Activated CD8-positive, alpha-beta memory T cell treated with anti-CD3 and anti-CD28 coated beads, Interleukin-2, amount 50 U/mL, for 48 hours (primary cell): ENCODE data around the gene FAM210A.
A peak's percentile ranks its signal among the peaks of the same experiment; 100 is the strongest.

ENCODE experiments used
- DNase-seq: peaks from one replicate; pipeline ENCODE4 v3.0.0-alpha.2; 2020

The FAM210A gene

DNA sequence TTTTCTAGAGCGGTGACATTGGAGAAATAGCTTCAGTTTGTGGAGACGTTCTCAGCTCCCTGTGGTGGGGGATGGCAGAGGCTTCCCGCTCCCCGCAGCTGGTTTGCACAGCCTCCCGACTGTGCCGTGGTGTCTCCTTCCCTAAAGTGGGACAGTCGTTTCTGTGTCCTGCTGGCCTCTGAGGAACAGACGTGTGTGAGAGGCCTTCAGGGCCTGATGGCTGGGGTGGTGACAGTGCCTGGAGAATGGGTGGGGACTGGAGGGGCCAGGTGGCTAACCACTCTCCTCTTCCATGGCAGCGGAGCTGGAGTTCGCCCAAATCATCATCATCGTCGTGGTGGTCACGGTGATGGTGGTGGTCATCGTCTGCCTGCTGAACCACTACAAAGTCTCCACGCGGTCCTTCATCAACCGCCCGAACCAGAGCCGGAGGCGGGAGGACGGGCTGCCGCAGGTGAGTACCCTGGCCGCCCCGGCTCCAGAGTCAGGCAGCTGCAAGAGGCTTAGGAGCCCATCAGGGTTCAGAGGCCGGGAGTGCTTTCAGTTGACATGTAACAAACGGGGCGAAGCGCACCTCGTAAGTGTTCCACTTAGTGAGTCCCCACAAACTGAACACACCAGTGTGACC lies 105.4 kb downstream of the FAM210A start:
- DNase-seq = no peak

- no peak for DNase-seq
Observed at GRCh38 chr18:13620206-13620672, 106.1 kb downstream of the FAM210A start.

DNA sequence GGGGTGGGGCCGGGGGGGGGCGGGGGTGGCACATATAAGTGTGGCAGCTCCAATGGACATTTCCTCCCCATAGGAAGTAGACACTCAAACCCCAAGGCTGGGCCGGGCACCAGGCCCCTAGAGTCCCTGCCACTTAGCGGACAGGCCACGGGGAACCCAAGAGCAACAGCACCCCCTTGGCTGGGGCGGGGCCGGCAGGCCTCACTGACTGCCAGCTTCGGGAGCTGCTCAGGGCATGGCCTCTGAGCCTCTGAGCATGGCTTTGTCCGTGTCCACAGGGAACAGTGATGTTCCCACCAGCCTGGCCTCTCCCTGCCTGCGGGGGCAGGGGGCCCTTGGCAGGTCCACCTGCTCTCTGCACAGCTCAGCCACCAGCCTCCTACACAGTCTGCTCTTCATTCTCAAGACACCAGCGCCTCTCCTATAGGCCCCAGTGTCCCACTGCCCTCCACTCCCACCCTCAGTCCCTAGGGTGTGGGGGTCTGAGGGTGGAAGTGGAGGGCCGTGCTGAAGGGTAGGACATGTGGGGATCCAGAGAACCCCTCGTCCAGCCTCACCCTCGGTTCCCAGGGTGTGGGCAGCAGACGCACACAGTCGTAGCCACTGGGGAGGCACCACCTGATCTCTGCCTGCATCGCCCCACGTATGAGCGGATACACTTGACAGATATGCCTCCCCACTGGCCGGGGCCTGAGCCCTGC lies 106.7 kb downstream of the FAM210A start:
- no peak for DNase-seq

- DNase-seq = no peak
Observed at GRCh38 chr18:13618760-13619438, 107.5 kb downstream of the FAM210A start.

GRCh38 chr18:13617826-13618515 lies 108.4 kb downstream of the FAM210A start:
- DNase-seq = no peak

GRCh38 chr18:13616525-13617035 lies 109.8 kb downstream of the FAM210A start:
- DNase-seq = no peak

DNA sequence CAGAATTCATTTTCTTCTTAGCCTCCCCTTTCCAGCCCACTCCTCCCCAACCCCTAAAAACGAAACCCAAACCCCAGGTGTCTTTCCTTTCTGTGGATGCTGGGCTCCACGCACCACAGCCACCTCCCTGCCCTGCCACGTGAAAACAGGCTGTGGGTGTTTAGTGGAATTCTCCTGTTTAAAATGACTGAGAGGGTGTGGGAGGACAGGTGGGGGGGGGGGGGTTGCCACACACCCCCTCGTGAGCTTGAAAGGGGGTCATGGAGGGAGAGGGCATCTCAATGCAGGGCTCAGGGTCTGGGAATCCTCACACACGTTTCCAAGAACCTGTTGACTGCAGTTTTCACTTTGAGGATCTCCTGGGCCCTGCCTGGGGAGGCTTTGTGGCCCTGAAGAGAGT lies 110.3 kb downstream of the FAM210A start:
- DNase-seq = no peak

GRCh38 chr18:13615432-13615861 lies 110.9 kb downstream of the FAM210A start:
- DNase-seq = no peak

DNA sequence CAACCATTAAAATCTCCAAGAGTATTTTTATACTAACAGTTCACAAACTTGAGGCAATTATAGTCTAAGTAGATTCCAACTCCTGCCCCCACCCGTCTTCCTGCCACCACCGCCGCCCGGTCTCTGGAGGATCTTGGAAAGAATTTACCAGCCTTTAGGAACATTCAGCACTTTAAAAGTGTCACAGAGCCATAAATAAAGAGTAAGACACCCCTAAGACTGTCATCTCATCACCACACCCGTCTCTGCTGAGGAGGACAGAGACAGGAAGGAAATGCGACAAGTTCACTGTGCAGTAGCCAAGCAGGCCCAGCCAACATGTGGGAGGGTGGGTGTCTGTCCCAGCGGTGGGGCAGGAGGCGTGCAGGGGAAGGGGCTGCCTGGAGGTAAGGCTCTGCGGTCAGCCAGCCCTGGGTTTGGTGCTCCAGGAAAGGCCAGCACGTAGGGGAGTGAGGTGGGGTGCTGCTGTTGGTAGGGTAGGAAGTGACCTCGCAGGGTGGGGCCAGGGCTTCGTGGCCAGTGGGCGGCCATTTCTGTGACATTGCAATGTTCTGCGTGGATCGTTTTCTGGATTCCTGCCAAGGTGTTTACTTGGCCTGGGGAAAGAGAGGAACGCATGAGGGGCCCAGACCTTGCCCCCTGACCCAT lies 111.6 kb downstream of the FAM210A start:
- peak; percentile 72 for DNase-seq

DNA sequence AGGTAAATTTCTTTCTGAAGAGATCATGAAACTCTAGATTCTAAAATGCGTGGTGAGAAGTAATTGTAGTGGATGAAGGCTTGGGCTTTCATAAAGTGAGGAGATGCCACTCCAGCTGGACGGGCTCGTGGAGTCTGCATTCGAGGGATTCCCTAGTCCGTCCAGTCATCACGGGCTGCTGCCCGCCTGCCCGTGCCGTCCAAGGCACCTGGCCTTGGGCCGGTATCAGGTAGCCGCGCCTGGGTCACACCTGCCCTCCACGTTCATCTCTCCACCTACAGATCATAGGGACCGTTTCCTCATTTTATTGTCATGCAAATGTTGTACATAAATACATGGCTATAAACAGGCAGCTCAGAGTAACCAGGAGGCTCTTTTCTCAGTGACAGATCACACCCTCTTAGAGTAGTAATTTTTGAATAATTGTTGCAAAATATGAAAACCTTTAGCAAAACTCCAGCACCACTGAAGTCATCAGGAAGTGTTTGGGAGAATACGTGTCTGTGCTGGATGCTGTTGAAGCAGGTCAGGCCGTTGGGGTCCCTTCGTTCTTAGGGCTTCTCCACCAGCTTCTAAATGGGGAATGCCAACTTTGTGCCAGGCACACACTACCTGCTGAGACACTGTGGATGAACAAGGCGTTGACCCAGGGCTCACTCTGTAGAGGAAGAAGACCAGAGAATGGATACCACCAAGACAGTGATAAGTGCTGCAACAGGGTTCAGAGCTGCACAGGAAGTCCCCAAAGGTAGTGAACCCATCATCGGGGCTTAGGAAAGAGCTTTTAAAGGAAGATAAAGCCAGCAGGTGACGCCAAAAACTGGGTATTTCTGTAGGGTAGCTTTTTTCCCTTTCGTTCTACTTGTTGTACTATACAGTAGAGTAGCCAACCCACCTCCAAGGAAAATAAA lies 112.5 kb downstream of the FAM210A start:
- no peak for DNase-seq
